Endothelial cell (in vitro differentiated cells): ENCODE results near the gene STIP1. TPM values are rescaled to one million over a fixed set of nuclear protein-coding genes. Genes with fewer than 3 reads are reported as not detected.

Experiments used
- DNase-seq: peaks from one replicate; pipeline ENCODE4 v3.0.0; 2021; ENCODE audit warnings: low spot score
- H3K27ac Mint-ChIP-seq: one replicate; pipeline ENCODE4 v1.8.0; 2021; ENCODE audit warnings: mixed read lengths, inconsistent platforms; ENCODE audit not compliant: unreplicated experiment
- H3K27me3 Mint-ChIP-seq: one replicate; pipeline ENCODE4 v1.8.0; 2021; ENCODE audit warnings: mild to moderate bottlenecking, moderate library complexity, mixed read lengths, inconsistent platforms; ENCODE audit not compliant: unreplicated experiment
- H3K36me3 Mint-ChIP-seq: one replicate; pipeline ENCODE4 v1.8.0; 2021; ENCODE audit warnings: mild to moderate bottlenecking, low read depth, mixed read lengths, inconsistent platforms; ENCODE audit not compliant: unreplicated experiment
- H3K4me1 Mint-ChIP-seq: one replicate; pipeline ENCODE4 v1.8.0; 2021; ENCODE audit warnings: mild to moderate bottlenecking, mixed read lengths, inconsistent platforms; ENCODE audit not compliant: unreplicated experiment
- H3K4me3 Mint-ChIP-seq: one replicate; pipeline ENCODE4 v1.8.0; 2021; ENCODE audit warnings: mild to moderate bottlenecking, mixed read lengths, inconsistent platforms; ENCODE audit not compliant: unreplicated experiment
- H3K9me3 Mint-ChIP-seq: one replicate; pipeline ENCODE4 v1.8.0; 2021; ENCODE audit warnings: mixed read lengths, inconsistent platforms; ENCODE audit not compliant: unreplicated experiment
- CTCF ChIP-seq: fragments of 200-600 bp; sonication (generic); IDR thresholded peaks from one replicate; pipeline ENCODE4 v1.5.0; 2021; ENCODE audit warnings: antibody characterized with exemption; ENCODE audit not compliant: unreplicated experiment
- total RNA-seq: library from RNA; stranded (reverse); fragmentation: NEBNext Ultra II Directional; extraction: Animal tissue kit (Norgen Biotek cat#: 25700); gene quantifications from one replicate; pipeline ENCODE4 v1.2.1, GENCODE V29; 2021; ENCODE audit not compliant: unreplicated experiment

The STIP1 gene
- total RNA-seq, 1 donor from 2014 or later, result 124 TPM

- peak within 1 kb of the TSS; percentile 86 for H3K4me3 Mint-ChIP-seq
- H3K9me3 Mint-ChIP-seq, result no peaks in the 10 kb centered on the region
- no peaks in the 10 kb centered on the region for H3K4me1 Mint-ChIP-seq
- no peak within 1 kb of the TSS for H3K27ac Mint-ChIP-seq
- no peak for TF ChIP-seq CTCF
- no peaks in the 10 kb centered on the region for H3K36me3 Mint-ChIP-seq
- peak; percentile 68 for DNase-seq
- peaks cover 7% of the 10 kb centered on the region for H3K27me3 Mint-ChIP-seq
Observed at GRCh38 chr11:64165842-64166635, 19.9 kb upstream of the STIP1 start, which contains the start of gene MACROD1. Gene MACROD1 (minus strand): TSS chr11:64166113. CDS start chr11:64165994, 119 bp downstream.

- Mint-ChIP-seq H3K4me3 (no peak overlapping the region), H3K9me3 (peaks cover 5% of the 10 kb centered on the region), H3K4me1 (no peaks in the 10 kb centered on the region), H3K27ac (no peak overlapping the region), H3K36me3 (peaks cover 7% of the 10 kb centered on the region), H3K27me3 (peaks cover 6% of the 10 kb centered on the region)
- no peak for DNase-seq
- TF ChIP-seq CTCF, result no peak
Observed at GRCh38 chr11:64170419-64170818, 15.6 kb upstream of the STIP1 start.

GRCh38 chr11:64173616-64174355, 12.2 kb upstream of the STIP1 start:
- H3K36me3 Mint-ChIP-seq, result peaks cover 7% of the 10 kb centered on the region
- H3K27me3 Mint-ChIP-seq, result peaks cover 2% of the 10 kb centered on the region
- no peak for TF ChIP-seq CTCF
- H3K4me3 Mint-ChIP-seq, result peak overlapping the region; percentile 47
- DNase-seq, result no peak
- H3K4me1 Mint-ChIP-seq, result no peaks in the 10 kb centered on the region
- H3K9me3 Mint-ChIP-seq, result peaks cover 5% of the 10 kb centered on the region
- no peak overlapping the region for H3K27ac Mint-ChIP-seq

DNA sequence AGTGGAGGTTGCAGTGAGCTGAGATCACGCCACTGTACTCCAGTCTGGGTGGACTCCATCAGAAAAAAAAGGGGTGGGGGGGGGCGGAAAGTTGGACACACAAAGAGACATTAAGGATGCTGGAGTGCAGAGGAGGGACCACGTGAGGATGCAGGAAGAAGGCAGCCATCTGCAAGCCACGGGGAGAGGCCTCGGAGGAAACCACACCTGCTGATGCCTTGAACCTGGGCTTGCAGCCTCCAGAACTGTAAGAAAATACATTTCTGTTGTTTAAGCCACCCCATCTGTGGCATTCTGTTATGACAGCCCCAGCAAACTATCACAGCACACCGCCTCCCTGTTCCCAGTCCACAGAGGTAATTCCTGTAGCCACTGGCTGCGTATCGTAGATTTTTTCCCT, 9.2 kb upstream of the STIP1 start:
- H3K27ac Mint-ChIP-seq, result no peak overlapping the region
- peaks cover 5% of the 10 kb centered on the region for H3K9me3 Mint-ChIP-seq
- H3K4me3 Mint-ChIP-seq, result no peak overlapping the region
- H3K36me3 Mint-ChIP-seq, result peaks cover 7% of the 10 kb centered on the region
- H3K27me3 Mint-ChIP-seq, result peaks cover 4% of the 10 kb centered on the region
- no peak for DNase-seq
- TF ChIP-seq CTCF, result no peak
- H3K4me1 Mint-ChIP-seq, result no peaks in the 10 kb centered on the region

DNA sequence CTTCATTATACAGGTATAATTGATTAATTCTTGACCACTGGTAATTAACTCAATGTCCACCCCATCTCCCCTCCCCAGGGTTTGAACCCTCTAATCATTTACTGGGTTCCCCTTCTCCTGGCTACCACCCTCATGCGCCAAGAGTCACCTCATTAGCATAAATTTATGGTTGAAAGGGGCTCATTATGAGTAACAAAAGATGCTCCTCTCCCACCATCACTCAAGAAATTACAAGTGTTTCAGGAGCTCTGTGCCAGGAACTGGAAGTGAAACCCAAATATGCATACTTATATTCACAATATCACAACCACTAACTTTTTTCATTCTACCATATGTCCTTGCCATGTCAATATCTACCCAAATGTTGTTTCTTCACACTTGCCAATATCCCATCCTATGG, 7.8 kb upstream of the STIP1 start:
- no peak overlapping the region for H3K4me3 Mint-ChIP-seq
- no peak overlapping the region for H3K27ac Mint-ChIP-seq
- H3K36me3 Mint-ChIP-seq, result peaks cover 7% of the 10 kb centered on the region
- H3K27me3 Mint-ChIP-seq, result peaks cover 4% of the 10 kb centered on the region
- no peak for DNase-seq
- H3K9me3 Mint-ChIP-seq, result peaks cover 5% of the 10 kb centered on the region
- no peak for TF ChIP-seq CTCF
- no peaks in the 10 kb centered on the region for H3K4me1 Mint-ChIP-seq
